KMS-11 (cell line): ENCODE data around the gene CFAP299.

ENCODE experiments used
- H2AFZ ChIP-seq: fragments of 200-600 bp; sonication (generic); 2 replicates; pipeline ENCODE4 v1.6.1; 2016; ENCODE audit warnings: antibody characterized with exemption, mixed run types, low read depth
- H3K27ac ChIP-seq: fragments of 200-600 bp; sonication (generic); 2 replicates; pipeline ENCODE4 v1.6.1; 2016; ENCODE audit warnings: mild to moderate bottlenecking, mixed run types
- H3K27me3 ChIP-seq: fragments of 200-600 bp; sonication (generic); 2 replicates; pipeline ENCODE4 v1.6.1; 2017; ENCODE audit warnings: mild to moderate bottlenecking, low read depth, mixed run types, moderate library complexity; ENCODE audit not compliant: insufficient read depth
- H3K36me3 ChIP-seq: fragments of 200-600 bp; sonication (generic); 2 replicates; pipeline ENCODE4 v1.6.1; 2017; ENCODE audit warnings: mild to moderate bottlenecking, mixed run types; ENCODE audit not compliant: insufficient read depth
- H3K4me1 ChIP-seq: fragments of 200-600 bp; sonication (generic); 2 replicates; pipeline ENCODE4 v1.6.1; 2016; ENCODE audit warnings: mild to moderate bottlenecking, low read depth, mixed run types; ENCODE audit not compliant: poor library complexity, severe bottlenecking
- H3K4me2 ChIP-seq: fragments of 200-600 bp; sonication (generic); 2 replicates; pipeline ENCODE4 v1.7.0; 2016; ENCODE audit warnings: mild to moderate bottlenecking, mixed run types
- H3K4me3 ChIP-seq: fragments of 200-600 bp; sonication (generic); IDR thresholded peaks from 2 replicates; pipeline ENCODE4 v1.6.1; 2017; ENCODE audit warnings: low read depth, low read length, mixed read lengths; ENCODE audit not compliant: insufficient read depth
- H3K79me2 ChIP-seq: fragments of 200-600 bp; sonication (generic); 2 replicates; pipeline ENCODE4 v1.6.1; 2016; ENCODE audit warnings: low read depth, mixed run types; ENCODE audit not compliant: insufficient read depth
- H3K9ac ChIP-seq: fragments of 200-600 bp; sonication (generic); 2 replicates; pipeline ENCODE4 v1.6.1; 2016; ENCODE audit warnings: mild to moderate bottlenecking, mixed run types
- H4K20me1 ChIP-seq: fragments of 200-600 bp; sonication (generic); 2 replicates; pipeline ENCODE4 v1.6.1; 2016; ENCODE audit warnings: mild to moderate bottlenecking, mixed run types; ENCODE audit not compliant: insufficient read depth
- TF ChIP-seq, protein P1 (sequence below): fragments of 200-600 bp; sonication (generic); conservative IDR thresholded peaks from 2 replicates; pipeline ENCODE4 v1.6.1; 2017; ENCODE audit warnings: low read depth, mild to moderate bottlenecking, antibody characterized with exemption, low read length, moderate library complexity, mixed read lengths

CFAP299 gene

DNA sequence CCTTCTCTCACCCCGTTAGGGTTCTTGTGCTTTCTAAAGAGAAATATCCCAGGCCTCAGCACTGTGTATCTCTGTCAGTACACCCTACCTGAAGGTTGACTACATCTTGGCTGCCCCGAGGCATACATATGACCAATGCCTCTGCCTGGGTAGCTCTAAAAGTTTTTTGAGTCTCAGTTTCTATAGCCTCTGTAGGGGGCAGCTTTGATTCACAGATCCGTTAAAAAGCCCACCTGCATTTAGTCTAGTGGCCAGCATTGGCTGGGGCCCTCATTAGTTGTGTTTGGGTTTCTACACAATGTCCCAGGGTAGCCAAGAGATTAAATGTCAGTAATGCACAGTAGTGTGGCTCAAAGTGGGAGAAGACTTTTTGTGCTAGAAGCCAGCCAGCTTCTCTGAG is 151.1 kb downstream of the CFAP299 start:
- TF ChIP-seq, protein P1, sequence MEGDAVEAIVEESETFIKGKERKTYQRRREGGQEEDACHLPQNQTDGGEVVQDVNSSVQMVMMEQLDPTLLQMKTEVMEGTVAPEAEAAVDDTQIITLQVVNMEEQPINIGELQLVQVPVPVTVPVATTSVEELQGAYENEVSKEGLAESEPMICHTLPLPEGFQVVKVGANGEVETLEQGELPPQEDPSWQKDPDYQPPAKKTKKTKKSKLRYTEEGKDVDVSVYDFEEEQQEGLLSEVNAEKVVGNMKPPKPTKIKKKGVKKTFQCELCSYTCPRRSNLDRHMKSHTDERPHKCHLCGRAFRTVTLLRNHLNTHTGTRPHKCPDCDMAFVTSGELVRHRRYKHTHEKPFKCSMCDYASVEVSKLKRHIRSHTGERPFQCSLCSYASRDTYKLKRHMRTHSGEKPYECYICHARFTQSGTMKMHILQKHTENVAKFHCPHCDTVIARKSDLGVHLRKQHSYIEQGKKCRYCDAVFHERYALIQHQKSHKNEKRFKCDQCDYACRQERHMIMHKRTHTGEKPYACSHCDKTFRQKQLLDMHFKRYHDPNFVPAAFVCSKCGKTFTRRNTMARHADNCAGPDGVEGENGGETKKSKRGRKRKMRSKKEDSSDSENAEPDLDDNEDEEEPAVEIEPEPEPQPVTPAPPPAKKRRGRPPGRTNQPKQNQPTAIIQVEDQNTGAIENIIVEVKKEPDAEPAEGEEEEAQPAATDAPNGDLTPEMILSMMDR, result no peak
- Histone ChIP-seq H2AFZ (no peak overlapping the region), H3K27ac (no peak overlapping the region), H3K4me2 (no peak overlapping the region), H3K79me2 (no peaks in the 10 kb centered on the region), H3K9ac (no peak overlapping the region), H4K20me1 (no peaks in the 10 kb centered on the region), H3K27me3 (no peaks in the 10 kb centered on the region), H3K4me3 (no peak overlapping the region), H3K36me3 (peaks cover 3% of the 10 kb centered on the region; the same call in 1 of the 2 replicates), H3K4me1 (no peaks in the 10 kb centered on the region)

DNA sequence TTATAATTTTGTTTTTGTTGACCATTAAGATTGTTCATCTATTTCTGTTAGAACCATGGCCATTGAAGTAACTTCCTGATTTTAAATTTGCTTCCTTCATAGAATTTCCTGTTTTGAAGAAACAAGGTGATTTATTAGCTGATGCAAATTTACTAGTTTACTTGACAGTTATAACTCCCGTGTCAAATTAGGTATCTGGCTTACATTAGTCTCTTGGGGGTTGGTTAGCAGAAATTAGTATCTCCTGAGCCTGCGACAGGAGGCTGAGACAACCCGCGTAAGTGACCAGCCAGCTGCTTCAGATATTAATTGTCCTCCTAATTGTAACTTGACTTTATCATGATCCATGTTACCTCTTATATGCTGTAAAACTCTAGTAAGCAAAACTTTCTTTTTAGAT is 154.3 kb downstream of the CFAP299 start:
- H4K20me1 ChIP-seq, result no peaks in the 10 kb centered on the region
- no peak overlapping the region for H3K4me3 ChIP-seq
- H3K36me3 ChIP-seq, result peaks cover 3% of the 10 kb centered on the region; the same call in 1 of the 2 replicates
- H3K27me3 ChIP-seq, result no peaks in the 10 kb centered on the region
- H3K4me1 ChIP-seq, result no peaks in the 10 kb centered on the region
- no peak overlapping the region for H3K4me2 ChIP-seq
- no peak overlapping the region for H3K9ac ChIP-seq
- TF ChIP-seq, protein P1, result no peak
- no peak overlapping the region for H2AFZ ChIP-seq
- no peak overlapping the region for H3K27ac ChIP-seq
- no peaks in the 10 kb centered on the region for H3K79me2 ChIP-seq

DNA sequence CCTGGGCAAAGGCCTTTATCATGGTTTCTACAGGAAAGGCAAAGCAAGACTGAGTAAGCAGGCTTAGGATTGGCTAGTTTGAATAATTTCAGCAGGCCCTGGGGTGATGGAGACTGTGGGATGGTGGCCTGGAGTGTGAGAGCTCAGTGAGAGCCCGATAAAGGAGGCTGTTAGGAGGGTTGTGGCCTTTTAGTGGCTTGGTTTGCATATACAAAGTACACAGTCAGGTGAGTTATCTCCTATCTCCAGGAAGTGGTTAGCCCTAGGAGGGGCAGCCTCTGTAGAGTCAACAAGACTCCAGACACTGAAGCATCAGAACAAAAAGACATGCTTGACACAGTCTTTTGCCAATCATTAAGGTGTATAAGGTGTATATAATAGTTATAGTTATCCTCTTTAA is 157.2 kb downstream of the CFAP299 start:
- TF ChIP-seq, protein P1, result no peak
- H3K36me3 ChIP-seq, result peaks cover 3% of the 10 kb centered on the region; the same call in 1 of the 2 replicates
- no peak overlapping the region for H2AFZ ChIP-seq
- H3K4me2 ChIP-seq, result no peak overlapping the region
- no peaks in the 10 kb centered on the region for H3K4me1 ChIP-seq
- no peak overlapping the region for H3K4me3 ChIP-seq
- H3K27ac ChIP-seq, result no peak overlapping the region
- H4K20me1 ChIP-seq, result no peaks in the 10 kb centered on the region
- H3K9ac ChIP-seq, result no peak overlapping the region
- H3K27me3 ChIP-seq, result no peaks in the 10 kb centered on the region
- H3K79me2 ChIP-seq, result no peaks in the 10 kb centered on the region

DNA sequence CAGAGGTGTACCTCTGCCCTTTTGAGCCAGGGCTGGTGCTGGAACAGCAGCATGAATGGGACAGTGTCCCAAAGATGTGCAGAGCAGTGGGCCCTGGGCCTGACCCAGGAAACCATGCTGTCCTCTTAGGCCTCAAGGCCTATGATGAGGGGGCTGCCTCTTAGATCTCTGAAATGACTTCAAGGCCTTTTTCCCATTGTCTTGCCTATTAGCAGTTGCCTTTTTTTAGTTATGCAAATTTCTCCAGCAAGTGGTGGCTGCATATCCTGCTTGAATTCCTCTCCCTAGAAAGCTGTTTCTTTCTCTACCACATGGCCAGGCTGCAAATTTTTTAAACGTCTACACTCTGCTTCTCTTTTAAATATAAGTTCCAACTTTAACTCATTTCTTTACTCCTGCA is 160.3 kb downstream of the CFAP299 start:
- H3K27me3 ChIP-seq, result no peaks in the 10 kb centered on the region
- no peak overlapping the region for H3K4me3 ChIP-seq
- H3K9ac ChIP-seq, result no peak overlapping the region
- TF ChIP-seq, protein P1, result no peak
- no peak overlapping the region for H3K27ac ChIP-seq
- H3K79me2 ChIP-seq, result no peaks in the 10 kb centered on the region
- H2AFZ ChIP-seq, result no peak overlapping the region
- peaks cover 3% of the 10 kb centered on the region; the same call in 1 of the 2 replicates for H3K36me3 ChIP-seq
- no peaks in the 10 kb centered on the region for H4K20me1 ChIP-seq
- H3K4me1 ChIP-seq, result no peaks in the 10 kb centered on the region
- no peak overlapping the region for H3K4me2 ChIP-seq
